Measurements from ENCODE around the gene ICA1.

Gene ICA1

DNA sequence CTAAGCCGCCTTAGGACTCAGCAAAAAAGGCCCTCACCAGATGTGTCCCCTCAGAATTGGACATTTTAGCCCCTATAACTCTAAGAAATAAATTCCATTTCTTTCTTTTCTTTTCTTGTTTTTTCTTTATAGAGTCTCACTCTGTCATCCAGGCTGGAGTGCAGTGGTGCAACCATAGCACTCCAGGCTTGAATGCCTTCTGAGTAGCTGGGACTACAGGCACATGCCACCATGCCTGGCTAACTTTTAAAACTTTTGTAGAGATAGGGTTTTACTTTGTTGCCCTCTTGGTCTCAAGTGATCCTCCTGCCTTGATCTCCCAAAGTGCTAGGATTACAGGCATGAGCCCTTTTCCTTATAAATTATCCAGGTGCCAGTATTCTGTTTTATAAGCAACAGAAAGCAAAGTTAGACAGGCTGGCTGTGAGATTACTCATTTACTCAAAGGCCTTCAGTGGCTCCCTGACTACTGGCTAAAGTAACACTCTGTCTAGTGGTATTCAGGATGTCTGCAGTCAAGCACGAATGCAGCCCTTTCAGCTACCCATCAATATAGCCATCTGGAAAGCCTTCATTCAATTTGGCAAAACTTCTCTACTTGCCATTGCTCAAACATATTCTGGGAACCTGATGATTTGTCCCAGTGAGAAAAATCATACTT lies 128.6 kb downstream of the ICA1 start:
- no peaks in the 10 kb centered on the region for H3K4me1 ChIP-seq (ENCODE audit: insufficient read depth, low read length)
- no peaks in the 10 kb centered on the region for H3K27me3 ChIP-seq (ENCODE audit: insufficient read depth, low read length)
- no peaks in the 10 kb centered on the region for H3K36me3 ChIP-seq (ENCODE audit: insufficient read depth, low read depth, low read length)
- no peak overlapping the region for H3K9ac ChIP-seq (ENCODE audit: low read depth, low read length)
- no peaks in the 10 kb centered on the region for H3K9me3 ChIP-seq (ENCODE audit: insufficient read depth, low read depth, low read length)
- no peak overlapping the region for H3K4me3 ChIP-seq (ENCODE audit: low read length)
- H3K27ac ChIP-seq (ENCODE audit: low read length) = no peak overlapping the region

DNA sequence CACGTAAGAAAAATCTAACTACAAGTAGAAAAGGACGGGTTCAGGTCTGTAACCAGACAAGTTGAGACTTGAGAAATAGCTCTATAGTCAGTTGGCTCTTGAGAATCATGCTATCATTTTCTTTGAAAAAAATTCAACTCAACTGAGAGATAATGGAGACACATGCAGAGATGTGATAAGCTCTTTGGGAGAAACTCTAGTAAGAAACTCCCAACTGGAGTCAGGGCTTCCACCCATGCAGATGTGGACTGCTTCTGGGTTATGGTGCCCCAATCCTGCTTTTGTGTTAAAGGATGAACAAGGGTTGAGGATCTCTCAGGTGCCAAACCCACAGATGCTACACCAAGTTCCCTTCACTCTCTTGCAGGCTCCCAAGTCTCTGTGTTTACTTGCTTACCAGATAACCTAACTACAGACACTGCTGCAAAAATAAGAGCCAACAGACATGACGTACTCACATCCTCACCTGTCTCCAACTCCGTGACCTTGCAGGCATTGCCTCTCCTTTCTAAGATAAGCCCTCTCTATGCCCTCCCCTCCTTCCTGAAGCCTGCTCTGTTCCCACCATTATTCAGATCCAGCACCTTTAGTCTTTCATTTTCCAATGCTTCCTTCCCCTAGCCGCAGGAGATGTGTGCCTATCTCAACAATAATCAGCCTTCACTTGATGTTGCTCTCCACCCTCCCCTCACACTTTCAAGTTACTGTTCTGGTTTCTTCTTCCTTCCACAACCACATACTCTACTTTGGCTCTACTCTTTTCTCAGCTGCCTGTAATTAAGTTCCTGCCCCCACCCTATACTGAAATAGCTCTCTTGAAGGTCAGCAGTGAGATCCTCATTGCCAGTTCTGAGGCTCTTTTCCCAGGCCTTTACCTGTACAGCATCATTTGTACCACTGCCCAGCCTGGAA lies 130.0 kb downstream of the ICA1 start:
- H3K27ac ChIP-seq (ENCODE audit: low read length) = no peak overlapping the region

DNA sequence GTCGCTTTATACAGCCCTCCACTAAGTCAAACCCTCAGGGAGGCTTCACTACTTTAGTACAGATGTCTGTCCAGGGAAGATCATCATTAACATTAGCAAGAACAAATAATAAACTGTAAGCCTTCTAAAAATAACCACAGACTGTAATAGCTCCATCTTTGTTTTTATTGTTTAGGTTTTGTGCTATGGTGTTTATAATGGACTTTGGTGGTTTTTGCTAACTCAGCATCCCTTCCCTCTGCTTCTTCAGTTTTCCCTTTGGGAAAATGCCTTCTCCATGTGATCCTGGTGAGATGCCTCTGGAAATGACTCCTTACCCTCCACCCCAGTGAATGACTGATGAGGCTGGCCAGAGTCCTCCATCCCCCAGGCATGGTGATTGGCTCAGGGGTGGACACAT lies 131.3 kb downstream of the ICA1 start:
- no peaks in the 10 kb centered on the region for H3K4me1 ChIP-seq (ENCODE audit: insufficient read depth, low read length)
- no peaks in the 10 kb centered on the region for H3K27me3 ChIP-seq (ENCODE audit: insufficient read depth, low read length)
- no peaks in the 10 kb centered on the region for H3K9me3 ChIP-seq (ENCODE audit: insufficient read depth, low read depth, low read length)
- no peaks in the 10 kb centered on the region for H3K36me3 ChIP-seq (ENCODE audit: insufficient read depth, low read depth, low read length)
- H3K4me3 ChIP-seq (ENCODE audit: low read length) = no peak overlapping the region
- no peak overlapping the region for H3K27ac ChIP-seq (ENCODE audit: low read length)
- H3K9ac ChIP-seq (ENCODE audit: low read depth, low read length) = no peak overlapping the region

More for the DNA sequence above, 130.0 kb downstream of the ICA1 start:
- no peaks in the 10 kb centered on the region for H3K9me3 ChIP-seq (ENCODE audit: insufficient read depth, low read depth, low read length)
- H3K27me3 ChIP-seq (ENCODE audit: insufficient read depth, low read length) = no peaks in the 10 kb centered on the region
- H3K9ac ChIP-seq (ENCODE audit: low read depth, low read length) = no peak overlapping the region
- H3K4me3 ChIP-seq (ENCODE audit: low read length) = no peak overlapping the region
- H3K36me3 ChIP-seq (ENCODE audit: insufficient read depth, low read depth, low read length) = no peaks in the 10 kb centered on the region
- no peaks in the 10 kb centered on the region for H3K4me1 ChIP-seq (ENCODE audit: insufficient read depth, low read length)

DNA sequence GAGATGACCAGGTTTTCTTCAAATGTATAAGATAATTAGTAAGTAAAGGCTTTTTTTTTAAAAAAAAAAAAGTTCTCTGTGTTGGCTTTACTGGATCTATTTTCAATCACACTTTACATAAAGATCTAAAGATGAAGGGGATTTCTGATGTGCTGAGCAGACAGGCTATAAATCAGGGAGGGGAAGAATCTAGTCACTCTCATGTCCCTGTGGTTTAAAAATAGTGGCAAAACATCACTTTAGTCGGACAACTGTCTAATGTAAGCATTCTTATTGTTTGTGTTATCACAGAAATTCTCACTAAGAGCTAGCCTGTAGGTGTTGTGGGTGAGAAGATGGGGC lies 132.7 kb downstream of the ICA1 start:
- Histone ChIP-seq H3K4me1 (ENCODE audit: insufficient read depth, low read length) (no peaks in the 10 kb centered on the region), H3K4me3 (ENCODE audit: low read length) (no peak overlapping the region), H3K27me3 (ENCODE audit: insufficient read depth, low read length) (no peaks in the 10 kb centered on the region), H3K9ac (ENCODE audit: low read depth, low read length) (no peak overlapping the region), H3K36me3 (ENCODE audit: insufficient read depth, low read depth, low read length) (no peaks in the 10 kb centered on the region), H3K9me3 (ENCODE audit: insufficient read depth, low read depth, low read length) (no peaks in the 10 kb centered on the region), H3K27ac (ENCODE audit: low read length) (no peak overlapping the region)

DNA sequence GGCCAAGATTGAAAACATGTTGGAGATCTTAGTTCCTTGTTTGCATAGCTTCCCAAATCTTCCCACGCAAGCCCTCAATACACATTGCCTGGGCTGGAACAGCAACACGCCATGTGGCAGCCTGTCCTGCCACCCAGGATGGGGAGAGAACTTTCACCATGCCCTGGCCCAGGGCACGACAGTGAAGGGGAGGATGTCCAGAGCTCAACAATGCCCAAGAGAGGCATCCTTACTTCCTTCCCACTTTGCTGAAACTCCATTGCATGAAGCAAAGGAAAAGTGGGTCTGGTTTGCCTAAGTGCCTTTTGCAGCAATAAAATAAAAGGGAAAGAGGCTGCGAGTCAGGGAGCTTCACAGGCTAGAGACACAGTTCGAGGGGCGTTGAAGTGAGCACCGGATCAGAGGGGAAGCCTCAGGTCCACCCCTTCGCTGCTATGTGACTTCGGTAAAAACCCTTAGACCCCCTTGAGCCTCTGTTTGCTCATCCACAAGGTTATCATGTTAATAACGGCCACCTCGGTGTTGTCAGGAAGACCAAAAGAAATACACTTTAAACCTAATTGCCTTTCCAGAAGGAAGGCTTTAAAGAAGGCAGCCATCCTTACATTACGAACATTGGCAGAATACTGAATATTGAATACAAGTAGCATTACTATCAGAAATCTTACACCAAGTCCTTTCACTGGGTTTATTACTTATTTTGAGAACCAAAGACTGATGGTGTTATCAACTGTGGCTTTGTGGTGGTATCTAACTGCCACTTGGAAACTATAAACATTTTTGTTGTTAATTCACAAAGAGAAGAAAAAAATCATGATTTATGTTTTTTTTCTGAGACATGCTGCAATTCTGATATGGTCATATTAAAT lies 133.3 kb downstream of the ICA1 start:
- no peak overlapping the region for H3K27ac ChIP-seq (ENCODE audit: low read length)
- H3K9ac ChIP-seq (ENCODE audit: low read depth, low read length) = no peak overlapping the region
- H3K4me3 ChIP-seq (ENCODE audit: low read length) = no peak overlapping the region
- H3K4me1 ChIP-seq (ENCODE audit: insufficient read depth, low read length) = no peaks in the 10 kb centered on the region
- H3K36me3 ChIP-seq (ENCODE audit: insufficient read depth, low read depth, low read length) = no peaks in the 10 kb centered on the region
- H3K9me3 ChIP-seq (ENCODE audit: insufficient read depth, low read depth, low read length) = no peaks in the 10 kb centered on the region
- H3K27me3 ChIP-seq (ENCODE audit: insufficient read depth, low read length) = no peaks in the 10 kb centered on the region

DNA sequence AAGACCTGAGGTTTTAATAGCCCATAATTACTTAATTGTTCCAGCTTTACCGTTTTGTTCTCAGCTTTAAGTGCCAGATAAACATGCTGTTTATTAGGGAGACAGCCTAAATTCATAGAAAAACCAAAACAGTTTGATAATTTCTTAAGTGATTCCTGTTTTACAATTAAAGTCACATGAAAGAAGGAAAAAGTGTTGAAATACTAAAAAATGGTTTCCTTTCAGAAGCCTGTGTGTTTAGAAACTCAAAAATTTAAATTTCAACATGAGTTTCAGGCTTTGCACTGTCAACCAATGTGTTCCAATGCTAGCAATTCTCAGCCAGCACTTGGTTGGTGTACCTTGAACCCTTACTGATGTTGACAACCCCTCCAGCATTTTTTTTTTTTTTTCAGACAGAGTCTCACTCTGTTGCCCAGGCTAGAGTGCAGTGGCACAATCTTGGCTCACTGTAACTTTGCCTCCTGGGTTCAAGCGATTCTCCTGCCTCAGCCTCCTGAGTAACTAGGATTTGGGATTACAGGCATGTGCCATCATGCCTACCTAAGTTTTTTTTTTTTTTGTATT lies 135.3 kb downstream of the ICA1 start:
- H3K9ac ChIP-seq (ENCODE audit: low read depth, low read length) = no peak overlapping the region
- no peak overlapping the region for H3K4me3 ChIP-seq (ENCODE audit: low read length)
- H3K27ac ChIP-seq (ENCODE audit: low read length) = no peak overlapping the region
- H3K4me1 ChIP-seq (ENCODE audit: insufficient read depth, low read length) = no peaks in the 10 kb centered on the region
- no peaks in the 10 kb centered on the region for H3K36me3 ChIP-seq (ENCODE audit: insufficient read depth, low read depth, low read length)
- no peaks in the 10 kb centered on the region for H3K27me3 ChIP-seq (ENCODE audit: insufficient read depth, low read length)
- no peaks in the 10 kb centered on the region for H3K9me3 ChIP-seq (ENCODE audit: insufficient read depth, low read depth, low read length)

DNA sequence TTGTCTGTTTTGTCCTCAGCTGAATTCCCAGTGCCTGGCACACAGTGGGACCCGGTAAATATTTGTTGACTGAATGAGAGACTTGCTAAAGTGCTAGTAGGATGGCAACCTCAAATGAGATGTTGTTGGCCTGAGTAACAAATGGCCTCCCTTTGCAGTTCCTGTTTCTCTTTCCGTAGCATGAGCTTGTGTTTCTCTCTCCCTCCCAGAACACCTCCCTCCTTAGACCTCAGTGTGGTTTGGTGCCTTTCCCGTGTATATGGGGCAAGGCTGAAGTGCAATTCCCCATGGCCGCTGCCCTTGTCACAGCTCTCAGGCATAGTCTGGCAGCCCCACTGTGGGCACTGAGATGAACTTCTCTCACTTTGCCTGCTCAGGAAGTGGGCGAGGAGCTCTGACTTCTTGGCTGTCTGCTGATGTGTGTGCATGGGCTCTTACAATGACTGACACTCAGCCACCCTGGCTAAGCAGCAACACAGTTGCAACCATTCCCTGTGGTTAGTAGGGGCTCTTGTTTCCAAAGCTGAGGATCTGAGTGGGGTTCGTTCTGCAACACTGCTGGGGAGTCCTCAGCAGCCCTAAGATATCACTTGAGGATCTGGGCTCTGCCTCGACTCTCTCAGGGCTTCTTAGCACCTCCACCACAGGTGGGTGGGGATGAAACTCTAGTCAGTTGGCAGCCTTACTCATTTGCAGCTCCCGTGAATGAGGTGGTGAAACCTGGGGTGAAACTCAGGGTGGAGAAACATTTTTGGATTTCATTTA lies 136.1 kb downstream of the ICA1 start:
- no peak overlapping the region for H3K27ac ChIP-seq (ENCODE audit: low read length)
- no peaks in the 10 kb centered on the region for H3K36me3 ChIP-seq (ENCODE audit: insufficient read depth, low read depth, low read length)
- no peak overlapping the region for H3K4me3 ChIP-seq (ENCODE audit: low read length)
- no peaks in the 10 kb centered on the region for H3K9me3 ChIP-seq (ENCODE audit: insufficient read depth, low read depth, low read length)
- H3K9ac ChIP-seq (ENCODE audit: low read depth, low read length) = no peak overlapping the region
- no peaks in the 10 kb centered on the region for H3K27me3 ChIP-seq (ENCODE audit: insufficient read depth, low read length)
- no peaks in the 10 kb centered on the region for H3K4me1 ChIP-seq (ENCODE audit: insufficient read depth, low read length)

DNA sequence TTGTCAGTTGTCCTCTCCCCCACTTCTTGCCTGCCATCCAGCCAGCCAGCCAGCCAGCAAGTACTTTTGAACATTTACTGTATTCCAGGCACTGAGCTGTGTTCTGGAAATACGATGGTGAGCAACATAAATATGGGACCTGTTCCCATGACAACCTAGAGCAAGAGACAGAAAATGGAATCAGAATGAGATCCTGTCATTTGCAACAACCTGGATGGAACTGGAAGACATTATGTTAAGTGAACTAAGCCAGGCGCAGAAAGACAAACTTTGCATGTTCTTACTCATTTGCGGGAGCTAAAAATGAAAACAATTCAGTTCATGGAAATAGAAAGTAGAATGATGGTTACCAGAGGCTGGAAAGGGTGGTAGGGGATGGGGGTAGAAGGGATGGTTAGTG lies 140.7 kb downstream of the ICA1 start:
- Histone ChIP-seq H3K9me3 (ENCODE audit: insufficient read depth, low read depth, low read length) (no peaks in the 10 kb centered on the region), H3K4me3 (ENCODE audit: low read length) (no peak overlapping the region), H3K36me3 (ENCODE audit: insufficient read depth, low read depth, low read length) (no peaks in the 10 kb centered on the region), H3K9ac (ENCODE audit: low read depth, low read length) (no peak overlapping the region), H3K4me1 (ENCODE audit: insufficient read depth, low read length) (peaks cover 2% of the 10 kb centered on the region; the same call in 1 of the 2 replicates), H3K27me3 (ENCODE audit: insufficient read depth, low read length) (no peaks in the 10 kb centered on the region), H3K27ac (ENCODE audit: low read length) (no peak overlapping the region)

DNA sequence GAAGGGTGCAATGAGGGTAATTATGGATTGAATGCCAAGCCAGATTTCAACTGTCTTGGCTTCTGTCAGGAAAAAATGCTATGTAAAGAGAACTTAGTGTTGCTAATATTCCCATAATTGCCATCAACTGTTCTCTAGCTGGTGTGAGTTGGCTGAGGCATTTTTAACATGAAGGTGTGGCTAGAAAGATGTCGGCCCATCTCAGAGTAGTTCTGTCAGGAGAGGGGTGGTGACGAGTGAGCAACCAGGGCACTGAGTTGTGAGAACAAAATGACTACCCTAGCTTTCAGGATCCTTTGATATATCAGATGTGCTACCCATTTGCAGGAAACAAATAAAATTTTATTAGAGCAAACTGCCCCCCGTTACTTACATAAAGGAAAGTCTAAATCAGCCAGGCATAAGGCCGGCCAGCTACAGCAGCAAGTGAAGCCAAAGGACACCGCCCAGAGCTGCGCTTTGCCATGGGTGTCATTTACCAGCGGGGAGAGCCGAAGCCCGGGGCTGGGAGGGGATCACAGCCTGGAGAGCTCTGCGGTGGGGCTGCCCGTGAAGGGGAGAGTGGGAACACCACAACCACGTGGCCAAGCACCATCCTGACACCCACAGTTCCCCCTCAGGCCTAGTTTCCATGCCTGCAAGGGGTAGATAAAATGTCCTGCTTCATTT lies 141.4 kb downstream of the ICA1 start:
- Histone ChIP-seq H3K9ac (ENCODE audit: low read depth, low read length) (no peak overlapping the region), H3K27ac (ENCODE audit: low read length) (no peak overlapping the region)

DNA sequence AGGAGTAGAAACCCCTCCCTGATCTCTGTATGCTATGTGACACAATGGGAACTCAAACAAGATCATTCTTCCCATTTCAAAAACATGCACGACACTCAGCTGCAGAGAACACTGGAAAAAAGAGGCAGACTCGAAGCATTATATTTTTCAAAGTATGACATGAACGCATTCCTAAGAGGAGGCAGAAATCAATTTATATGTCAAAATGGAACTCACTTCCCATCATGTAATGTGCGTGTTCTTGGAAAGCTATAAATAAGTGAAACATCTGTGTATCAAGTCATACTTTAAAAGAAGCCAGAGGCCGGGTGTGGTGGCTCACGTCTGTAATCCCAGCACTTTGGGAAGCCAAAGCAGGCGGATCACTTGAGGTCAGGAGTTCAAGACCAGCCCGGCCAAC lies 142.7 kb downstream of the ICA1 start:
- Histone ChIP-seq H3K27me3 (ENCODE audit: insufficient read depth, low read length) (no peaks in the 10 kb centered on the region), H3K4me3 (ENCODE audit: low read length) (no peak overlapping the region), H3K27ac (ENCODE audit: low read length) (no peak overlapping the region), H3K9ac (ENCODE audit: low read depth, low read length) (no peak overlapping the region), H3K9me3 (ENCODE audit: insufficient read depth, low read depth, low read length) (no peaks in the 10 kb centered on the region), H3K36me3 (ENCODE audit: insufficient read depth, low read depth, low read length) (no peaks in the 10 kb centered on the region), H3K4me1 (ENCODE audit: insufficient read depth, low read length) (peaks cover 2% of the 10 kb centered on the region; the same call in 1 of the 2 replicates)

More for the DNA sequence above, 141.4 kb downstream of the ICA1 start:
- no peaks in the 10 kb centered on the region for H3K36me3 ChIP-seq (ENCODE audit: insufficient read depth, low read depth, low read length)
- H3K9me3 ChIP-seq (ENCODE audit: insufficient read depth, low read depth, low read length) = no peaks in the 10 kb centered on the region
- no peak overlapping the region for H3K4me3 ChIP-seq (ENCODE audit: low read length)
- no peaks in the 10 kb centered on the region for H3K27me3 ChIP-seq (ENCODE audit: insufficient read depth, low read length)
- peaks cover 2% of the 10 kb centered on the region; the same call in 1 of the 2 replicates for H3K4me1 ChIP-seq (ENCODE audit: insufficient read depth, low read length)

All from iPS-20b (cell line).